ENCODE data around the gene PRRX2. TPM values are rescaled to one million over a fixed set of nuclear protein-coding genes. Genes with fewer than 3 reads are reported as not detected.

PRRX2 gene
- total and polyA plus RNA-seq, 7 experiments from 2014 or later = 1.1 TPM; not detected in 6

DNA sequence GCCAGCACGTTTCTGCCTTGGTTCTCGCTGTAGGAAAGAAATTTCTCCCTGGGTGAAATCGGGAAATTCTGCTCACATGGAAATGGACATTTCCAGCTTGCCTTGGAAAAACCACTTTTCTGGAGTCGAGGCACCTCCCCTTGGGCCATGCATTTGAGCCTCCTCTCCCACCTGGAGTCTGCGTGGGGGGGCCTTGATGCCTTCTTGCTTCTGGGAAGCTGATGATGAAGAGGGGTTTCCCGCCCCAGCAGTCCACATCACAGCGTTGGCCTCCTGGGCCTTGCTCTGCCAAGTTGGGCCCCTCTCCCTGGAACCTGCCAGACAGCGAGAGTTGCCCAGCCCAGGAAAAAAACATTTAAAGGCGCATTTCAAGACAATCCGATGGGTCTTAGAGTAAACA, 21.7 kb upstream of the PRRX2 start:
- Mint-ChIP-seq H3K36me3 (no peaks in the 10 kb centered on the region), H3K9me3 (no peaks in the 10 kb centered on the region), H3K27ac (peak overlapping the region in 2 of 9 donors; percentile 43 to 78), H3K27me3 (no peaks in the 10 kb centered on the region), H3K4me1 (peaks cover 7 to 19% (median 17%) of the 10 kb centered on the region in 7 donors), H3K4me3 (peak overlapping the region in 6 of 10 donors; percentile 21 to 89 (median 55))
- DNase-seq (no peak), ATAC-seq (no peak)
- Histone ChIP-seq H3K36me3 (ENCODE audit: control insufficient read depth in 2 of 3, insufficient read depth in 3 of 3, low read length in 3 of 3) (peaks cover 0 to 20% (median 0%) of the 10 kb centered on the region in 3 experiments), H3K4me1 (ENCODE audit: control insufficient read depth in 2 of 2, insufficient read depth in 2 of 2, low read length in 2 of 2) (peaks cover 16 to 18% of the 10 kb centered on the region in 2 donors), H3K27me3 (ENCODE audit: control insufficient read depth in 2 of 2, insufficient read depth in 2 of 2, low read length in 2 of 2) (no peaks in the 10 kb centered on the region), H3K27ac (ENCODE audit: low read depth, low read length) (no peak overlapping the region), H3K9me3 (ENCODE audit: control insufficient read depth in 2 of 3, low read length in 3 of 3) (no peaks in the 10 kb centered on the region), H3K4me3 (ENCODE audit: low read length) (no peak overlapping the region)
- intact Hi-C loops (cut with micrococcal nuclease) = loop anchor here in 1 of 2 donors (2.0 kb wide), 1 partner anchor 21 kb away; the partner anchor contains the start of gene PRRX2
- POLR2A ChIA-PET = no interaction called here
- CTCF ChIA-PET = interaction anchor here (0.6 to 1.9 kb wide), 5 partner anchors 13 to 512 kb away, joined by 3 to 8 read pairs (median 4); partner anchors contain the start of gene NTMT1

DNA sequence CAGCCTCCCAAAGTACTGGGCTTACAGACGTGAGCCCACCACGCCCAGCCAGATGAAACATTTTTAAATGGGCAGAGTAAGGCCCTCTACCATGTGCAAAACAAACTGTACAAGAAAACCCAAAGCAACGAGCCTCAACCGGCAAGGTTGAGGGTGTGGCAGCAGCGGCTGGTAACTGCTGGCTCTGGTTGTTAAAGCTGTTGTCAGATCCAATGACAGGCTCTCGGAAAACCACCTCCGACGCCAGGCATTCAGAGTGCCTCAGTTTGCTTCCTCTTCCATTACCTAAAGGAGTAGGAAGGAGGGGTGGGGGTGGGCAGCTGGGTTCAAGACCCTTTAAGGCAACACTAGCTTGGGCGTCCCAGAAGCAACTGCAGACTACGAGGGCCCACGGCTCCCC, 21.1 kb upstream of the PRRX2 start:
- Histone ChIP-seq H3K27ac (ENCODE audit: low read depth, low read length) (no peak overlapping the region), H3K9me3 (ENCODE audit: control insufficient read depth in 2 of 3, low read length in 3 of 3) (no peaks in the 10 kb centered on the region), H3K4me3 (ENCODE audit: low read length) (no peak overlapping the region), H3K27me3 (ENCODE audit: control insufficient read depth in 2 of 2, insufficient read depth in 2 of 2, low read length in 2 of 2) (no peaks in the 10 kb centered on the region), H3K36me3 (ENCODE audit: control insufficient read depth in 2 of 3, insufficient read depth in 3 of 3, low read length in 3 of 3) (peaks cover 0 to 14% (median 0%) of the 10 kb centered on the region in 3 experiments), H3K4me1 (ENCODE audit: control insufficient read depth in 2 of 2, insufficient read depth in 2 of 2, low read length in 2 of 2) (peaks cover 16 to 18% of the 10 kb centered on the region in 2 donors)
- no peak for ATAC-seq
- no peaks in the 10 kb centered on the region for H3K9me3 Mint-ChIP-seq
- no peaks in the 10 kb centered on the region for H3K27me3 Mint-ChIP-seq
- no peaks in the 10 kb centered on the region for H3K36me3 Mint-ChIP-seq
- ChIA-PET CTCF (no interaction called here), POLR2A (no interaction called here)
- H3K4me1 Mint-ChIP-seq = peaks cover 7 to 19% (median 17%) of the 10 kb centered on the region in 7 donors
- no peak overlapping the region for H3K27ac Mint-ChIP-seq
- no peak overlapping the region for H3K4me3 Mint-ChIP-seq
- DNase-seq = no peak
- intact Hi-C loops (cut with micrococcal nuclease) = no loop called here

DNA sequence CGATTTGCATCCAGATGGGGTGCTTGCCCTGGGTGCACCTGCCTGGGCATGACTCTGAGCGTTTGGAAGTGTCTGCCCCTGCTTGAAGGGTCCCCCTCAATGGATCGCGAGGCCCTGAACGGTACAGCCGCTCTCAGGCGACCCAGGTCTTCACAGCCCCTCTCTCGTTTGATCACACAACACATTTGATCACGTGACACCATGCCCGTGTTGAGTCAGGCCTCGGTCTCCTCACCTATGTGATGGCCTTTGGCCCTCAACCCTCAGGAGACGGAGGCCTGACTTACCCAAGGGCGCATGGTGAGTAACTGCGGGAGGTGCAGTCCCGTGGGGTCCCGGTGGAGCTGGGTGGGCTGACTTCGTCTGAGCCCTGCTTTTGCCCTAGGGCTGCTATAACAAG, 20.5 kb upstream of the PRRX2 start:
- peaks cover 0 to 9% (median 0%) of the 10 kb centered on the region in 3 experiments for H3K36me3 ChIP-seq (ENCODE audit: control insufficient read depth in 2 of 3, insufficient read depth in 3 of 3, low read length in 3 of 3)
- H3K27me3 ChIP-seq (ENCODE audit: control insufficient read depth in 2 of 2, insufficient read depth in 2 of 2, low read length in 2 of 2) = no peaks in the 10 kb centered on the region
- peaks cover 14 to 16% of the 10 kb centered on the region in 2 donors for H3K4me1 ChIP-seq (ENCODE audit: control insufficient read depth in 2 of 2, insufficient read depth in 2 of 2, low read length in 2 of 2)
- Mint-ChIP-seq H3K27me3 (no peaks in the 10 kb centered on the region), H3K36me3 (no peaks in the 10 kb centered on the region), H3K4me1 (peaks cover 7 to 18% (median 15%) of the 10 kb centered on the region in 7 donors), H3K4me3 (peak overlapping the region in 1 of 10 donors; percentile 12), H3K9me3 (no peaks in the 10 kb centered on the region), H3K27ac (peak overlapping the region in 1 of 9 donors; percentile 66)
- DNase-seq (no peak), ATAC-seq (no peak)
- intact Hi-C loops (cut with micrococcal nuclease) = no loop called here
- CTCF ChIA-PET = interaction anchor here (0.6 kb wide), 1 partner anchor 20 kb away, joined by 3 read pairs; no protein-coding TSS in a partner anchor
- POLR2A ChIA-PET = interaction anchor here (0.6 kb wide), 1 partner anchor 10 kb away, joined by 3 read pairs; no protein-coding TSS in a partner anchor
- H3K9me3 ChIP-seq (ENCODE audit: control insufficient read depth in 2 of 3, low read length in 3 of 3) = no peaks in the 10 kb centered on the region
- H3K27ac ChIP-seq (ENCODE audit: low read depth, low read length) = no peak overlapping the region
- H3K4me3 ChIP-seq (ENCODE audit: low read length) = no peak overlapping the region

DNA sequence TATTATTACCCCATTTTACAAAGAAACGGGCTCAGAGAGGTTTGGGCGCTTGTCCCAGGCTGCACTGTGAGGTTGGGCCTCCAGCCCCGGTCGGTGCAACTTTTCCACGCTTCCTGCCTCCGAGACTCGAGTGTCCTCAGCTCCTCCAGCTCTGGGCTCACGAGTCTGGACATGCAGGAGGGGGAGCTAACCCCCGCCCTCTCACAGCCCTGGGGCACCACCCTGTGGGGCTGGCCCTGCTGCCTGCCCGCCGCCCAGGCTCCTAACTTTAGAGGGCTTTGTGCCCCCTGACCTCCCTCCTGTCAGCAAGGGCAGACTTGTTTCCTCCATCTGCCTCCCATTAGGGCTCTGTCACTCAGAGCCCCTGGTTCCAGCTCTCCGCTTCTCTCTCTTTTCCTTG, 19.2 kb upstream of the PRRX2 start:
- no peak overlapping the region for H3K27ac ChIP-seq (ENCODE audit: low read depth, low read length)
- Mint-ChIP-seq H3K4me1 (peaks cover 3 to 6% (median 3%) of the 10 kb centered on the region in 7 donors), H3K27me3 (peaks cover 0 to 3% (median 0%) of the 10 kb centered on the region in 5 donors), H3K9me3 (no peaks in the 10 kb centered on the region), H3K4me3 (no peak overlapping the region), H3K36me3 (no peaks in the 10 kb centered on the region), H3K27ac (no peak overlapping the region)
- intact Hi-C loops (cut with micrococcal nuclease) = no loop called here
- CTCF ChIA-PET = interaction anchor here (0.5 kb wide), 1 partner anchor 1777 kb away, joined by 3 read pairs; no protein-coding TSS in a partner anchor
- no peak for ATAC-seq
- H3K4me1 ChIP-seq (ENCODE audit: control insufficient read depth in 2 of 2, insufficient read depth in 2 of 2, low read length in 2 of 2) = peaks cover under 1 to 4% of the 10 kb centered on the region in 2 donors
- H3K36me3 ChIP-seq (ENCODE audit: control insufficient read depth in 2 of 3, insufficient read depth in 3 of 3, low read length in 3 of 3) = peaks cover 0 to 6% (median 0%) of the 10 kb centered on the region in 3 experiments
- no peak overlapping the region for H3K4me3 ChIP-seq (ENCODE audit: low read length)
- no peaks in the 10 kb centered on the region for H3K9me3 ChIP-seq (ENCODE audit: control insufficient read depth in 2 of 3, low read length in 3 of 3)
- no peaks in the 10 kb centered on the region for H3K27me3 ChIP-seq (ENCODE audit: control insufficient read depth in 2 of 2, insufficient read depth in 2 of 2, low read length in 2 of 2)
- POLR2A ChIA-PET = no interaction called here
- DNase-seq = no peak

DNA sequence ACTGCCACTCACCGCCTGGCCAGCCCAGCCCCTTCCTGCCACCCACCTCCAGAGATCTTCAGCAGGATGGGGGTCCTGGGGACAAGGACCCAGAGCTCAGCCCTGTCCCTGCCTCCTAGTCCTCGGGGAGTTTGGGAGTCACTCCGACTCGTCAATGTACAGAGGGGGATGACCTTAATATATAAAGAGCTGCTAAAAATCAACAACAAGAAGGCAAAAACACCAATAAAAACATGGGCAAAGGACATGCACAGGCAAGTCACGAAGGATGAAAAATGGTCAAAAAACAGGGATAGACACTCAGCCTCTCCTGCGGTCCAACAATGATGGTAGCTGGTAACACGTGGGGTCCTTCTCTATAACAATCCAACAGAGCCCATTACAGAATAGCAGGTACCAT, 18.8 kb upstream of the PRRX2 start:
- Histone ChIP-seq H3K9me3 (ENCODE audit: control insufficient read depth in 2 of 3, low read length in 3 of 3) (no peaks in the 10 kb centered on the region), H3K27me3 (ENCODE audit: control insufficient read depth in 2 of 2, insufficient read depth in 2 of 2, low read length in 2 of 2) (no peaks in the 10 kb centered on the region), H3K4me1 (ENCODE audit: control insufficient read depth in 2 of 2, insufficient read depth in 2 of 2, low read length in 2 of 2) (no peaks in the 10 kb centered on the region), H3K27ac (ENCODE audit: low read depth, low read length) (no peak overlapping the region), H3K4me3 (ENCODE audit: low read length) (no peak overlapping the region), H3K36me3 (ENCODE audit: control insufficient read depth in 2 of 3, insufficient read depth in 3 of 3, low read length in 3 of 3) (peaks cover 0 to 4% (median 0%) of the 10 kb centered on the region in 3 experiments)
- POLR2A ChIA-PET = no interaction called here
- Mint-ChIP-seq H3K4me3 (no peak overlapping the region), H3K4me1 (peaks cover 0 to 4% (median 0%) of the 10 kb centered on the region in 7 donors), H3K9me3 (no peaks in the 10 kb centered on the region), H3K27ac (no peak overlapping the region), H3K27me3 (peaks cover 0 to 3% (median 0%) of the 10 kb centered on the region in 5 donors), H3K36me3 (no peaks in the 10 kb centered on the region)
- CTCF ChIA-PET = interaction anchor here (0.5 kb wide), 1 partner anchor 1777 kb away, joined by 3 read pairs; no protein-coding TSS in a partner anchor
- intact Hi-C loops (cut with micrococcal nuclease) = no loop called here
- DNase-seq (no peak), ATAC-seq (no peak)

DNA sequence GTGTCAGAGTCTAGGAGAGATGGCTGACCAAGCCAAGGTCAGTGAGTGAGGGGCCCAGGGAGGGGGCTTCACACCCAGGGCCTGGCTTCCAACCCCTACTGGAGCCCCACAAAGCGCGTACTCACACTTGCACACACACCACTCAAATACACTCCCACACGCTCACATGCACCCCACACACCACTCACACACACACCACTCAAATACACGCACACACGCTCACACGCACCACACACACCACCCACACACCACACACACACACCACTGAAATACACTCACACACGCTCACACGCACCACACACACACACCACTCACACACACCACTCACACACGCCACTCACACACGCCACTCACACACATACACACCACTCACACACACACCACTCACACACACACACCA, 17.8 kb upstream of the PRRX2 start:
- no peaks in the 10 kb centered on the region for H3K36me3 Mint-ChIP-seq
- H3K27me3 ChIP-seq (ENCODE audit: control insufficient read depth in 2 of 2, insufficient read depth in 2 of 2, low read length in 2 of 2) = no peaks in the 10 kb centered on the region
- no peak overlapping the region for H3K27ac ChIP-seq (ENCODE audit: low read depth, low read length)
- H3K36me3 ChIP-seq (ENCODE audit: control insufficient read depth in 2 of 3, insufficient read depth in 3 of 3, low read length in 3 of 3) = no peaks in the 10 kb centered on the region
- H3K27me3 Mint-ChIP-seq = peaks cover 0 to 3% (median 0%) of the 10 kb centered on the region in 5 donors
- intact Hi-C loops (cut with micrococcal nuclease) = no loop called here
- no peak for DNase-seq
- no peaks in the 10 kb centered on the region for H3K9me3 ChIP-seq (ENCODE audit: control insufficient read depth in 2 of 3, low read length in 3 of 3)
- H3K27ac Mint-ChIP-seq = no peak overlapping the region
- H3K4me1 Mint-ChIP-seq = peaks cover 0 to under 1% (median 0%) of the 10 kb centered on the region in 7 donors
- H3K4me3 ChIP-seq (ENCODE audit: low read length) = no peak overlapping the region
- H3K4me1 ChIP-seq (ENCODE audit: control insufficient read depth in 2 of 2, insufficient read depth in 2 of 2, low read length in 2 of 2) = no peaks in the 10 kb centered on the region
- POLR2A ChIA-PET = no interaction called here
- CTCF ChIA-PET = no interaction called here
- no peak overlapping the region for H3K4me3 Mint-ChIP-seq
- no peaks in the 10 kb centered on the region for H3K9me3 Mint-ChIP-seq
- ATAC-seq = no peak
